Activated CD8-positive, alpha-beta T cell treated with anti-CD3 and anti-CD28 coated beads for 36 hours (primary cell): ENCODE data around the gene CDH23. TPM values are rescaled to one million over a fixed set of nuclear protein-coding genes. Genes with fewer than 3 reads are reported as not detected.

ENCODE experiments used
- ATAC-seq: fragments of 200-7000 bp; cut with Tn5 transposase; one replicate; pipeline ENCODE4 v1.10.0; 2021; ENCODE audit warnings: mild to moderate bottlenecking, moderate library complexity
- CTCF ChIA-PET: fragments of 350-600 bp; sonication (Branson Sonifier 250); formaldehyde crosslinking; loops from one replicate; lab custom pipeline; 2021; ENCODE audit warnings: antibody characterized with exemption; lab: Charles Lee
- POLR2A ChIA-PET: fragments of 350-600 bp; sonication (Branson Sonifier 250); formaldehyde crosslinking; loops from one replicate; lab custom pipeline; 2021; ENCODE audit warnings: antibody characterized with exemption; lab: Charles Lee
- DNase-seq: peaks from one replicate; pipeline ENCODE4 v3.0.0-alpha.2; 2020
- H3K27ac Mint-ChIP-seq: one replicate; pipeline ENCODE4 v1.8.0; 2021; ENCODE audit warnings: mild to moderate bottlenecking, mixed read lengths
- H3K27me3 Mint-ChIP-seq: one replicate; pipeline ENCODE4 v1.8.0; 2021; ENCODE audit warnings: mixed read lengths
- H3K36me3 Mint-ChIP-seq: one replicate; pipeline ENCODE4 v1.8.0; 2021; ENCODE audit warnings: low read depth, mixed read lengths
- H3K4me1 Mint-ChIP-seq: one replicate; pipeline ENCODE4 v1.8.0; 2021; ENCODE audit warnings: low read depth, mixed read lengths
- H3K4me3 Mint-ChIP-seq: one replicate; pipeline ENCODE4 v1.8.0; 2021; ENCODE audit warnings: mild to moderate bottlenecking, moderate library complexity, mixed read lengths
- H3K9me3 Mint-ChIP-seq: one replicate; pipeline ENCODE4 v1.8.0; 2021; ENCODE audit warnings: mixed read lengths
- intact Hi-C: fragments of 100-400 bp; cut with micrococcal nuclease; formaldehyde crosslinking; loops from one replicate; pipeline ENCODE4 v1.10.0; 2022
- total RNA-seq, 2 experiments: library from RNA; stranded (reverse); gene quantifications; one replicate each; pipeline ENCODE4 v1.2.3, GENCODE V29; 2021
- TF ChIP-seq, protein P1 (sequence below): fragments of 200-600 bp; IDR thresholded peaks from one replicate; pipeline ENCODE4 v1.8.0; 2022; ENCODE audit warnings: antibody characterized with exemption, mild to moderate bottlenecking

Gene CDH23
- total RNA-seq, 2 experiments from 2014 or later = 2.4 to 2.7 TPM

DNA sequence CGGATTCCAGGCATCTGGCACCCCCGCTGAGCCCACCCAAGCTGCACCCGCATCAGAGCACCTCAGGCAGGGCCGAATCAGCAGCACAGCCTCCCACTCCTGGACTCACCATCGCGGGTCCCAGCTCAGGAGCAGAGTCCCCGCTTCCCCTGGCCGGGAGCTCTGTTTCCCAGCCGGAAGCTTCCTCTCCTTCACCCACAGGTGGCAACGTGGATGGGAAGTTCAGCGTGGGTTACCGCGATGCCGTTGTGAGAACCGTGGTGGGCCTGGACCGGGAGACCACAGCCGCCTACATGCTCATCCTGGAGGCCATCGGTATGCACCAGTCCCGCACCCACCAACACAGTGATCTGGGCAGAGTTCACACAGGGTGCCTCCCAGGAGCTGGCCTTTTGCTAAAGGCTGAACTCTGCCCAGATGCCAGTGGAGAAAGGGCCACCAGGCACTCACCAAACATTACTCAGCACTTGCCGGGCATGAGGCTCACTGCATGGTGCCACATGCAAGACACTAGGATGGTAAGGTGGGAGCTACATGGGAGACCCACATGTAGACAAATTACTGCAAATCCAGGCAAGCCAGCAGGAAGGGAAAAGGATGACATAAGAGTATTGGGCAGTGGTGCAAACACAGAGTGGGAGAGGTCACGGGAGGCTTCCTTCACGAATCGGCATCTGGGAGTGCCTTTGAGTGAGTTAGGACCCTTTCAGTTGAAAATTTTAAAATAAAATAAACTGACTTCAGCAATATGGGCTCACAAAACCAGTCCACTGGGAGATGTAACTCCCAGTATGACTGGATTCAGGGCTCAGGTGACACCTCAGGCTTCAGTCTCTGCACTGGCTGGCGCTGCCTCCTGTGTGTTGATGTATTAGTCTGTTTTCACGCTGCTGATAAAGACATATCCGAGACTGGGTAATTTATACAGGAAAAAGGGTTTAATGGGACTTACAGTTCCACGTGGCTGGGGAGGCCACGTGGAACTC, 312.5 kb downstream of the CDH23 start:
- H3K27me3 Mint-ChIP-seq = no peaks in the 10 kb centered on the region
- no peak for ATAC-seq
- no peak overlapping the region for H3K27ac Mint-ChIP-seq
- no peaks in the 10 kb centered on the region for H3K9me3 Mint-ChIP-seq
- CTCF ChIA-PET = interaction anchor here (0.6 to 12.4 kb wide), 45 partner anchors 8 to 397 kb away, joined by 3 to 189 read pairs (median 6); partner anchors contain the start of genes C10orf105, PSAP and VSIR
- no peak overlapping the region for H3K4me3 Mint-ChIP-seq
- intact Hi-C loops = loop anchor here (10.0 kb wide), 1 partner anchor 324 kb away; no protein-coding TSS in a partner anchor
- DNase-seq = no peak
- H3K4me1 Mint-ChIP-seq = peaks cover 49% of the 10 kb centered on the region
- TF ChIP-seq, protein P1, sequence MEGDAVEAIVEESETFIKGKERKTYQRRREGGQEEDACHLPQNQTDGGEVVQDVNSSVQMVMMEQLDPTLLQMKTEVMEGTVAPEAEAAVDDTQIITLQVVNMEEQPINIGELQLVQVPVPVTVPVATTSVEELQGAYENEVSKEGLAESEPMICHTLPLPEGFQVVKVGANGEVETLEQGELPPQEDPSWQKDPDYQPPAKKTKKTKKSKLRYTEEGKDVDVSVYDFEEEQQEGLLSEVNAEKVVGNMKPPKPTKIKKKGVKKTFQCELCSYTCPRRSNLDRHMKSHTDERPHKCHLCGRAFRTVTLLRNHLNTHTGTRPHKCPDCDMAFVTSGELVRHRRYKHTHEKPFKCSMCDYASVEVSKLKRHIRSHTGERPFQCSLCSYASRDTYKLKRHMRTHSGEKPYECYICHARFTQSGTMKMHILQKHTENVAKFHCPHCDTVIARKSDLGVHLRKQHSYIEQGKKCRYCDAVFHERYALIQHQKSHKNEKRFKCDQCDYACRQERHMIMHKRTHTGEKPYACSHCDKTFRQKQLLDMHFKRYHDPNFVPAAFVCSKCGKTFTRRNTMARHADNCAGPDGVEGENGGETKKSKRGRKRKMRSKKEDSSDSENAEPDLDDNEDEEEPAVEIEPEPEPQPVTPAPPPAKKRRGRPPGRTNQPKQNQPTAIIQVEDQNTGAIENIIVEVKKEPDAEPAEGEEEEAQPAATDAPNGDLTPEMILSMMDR = no peak
- POLR2A ChIA-PET = interaction anchor here (1.1 to 1.4 kb wide), 3 partner anchors 10 to 49 kb away, joined by 3 read pairs; no protein-coding TSS in a partner anchor
- no peaks in the 10 kb centered on the region for H3K36me3 Mint-ChIP-seq

DNA sequence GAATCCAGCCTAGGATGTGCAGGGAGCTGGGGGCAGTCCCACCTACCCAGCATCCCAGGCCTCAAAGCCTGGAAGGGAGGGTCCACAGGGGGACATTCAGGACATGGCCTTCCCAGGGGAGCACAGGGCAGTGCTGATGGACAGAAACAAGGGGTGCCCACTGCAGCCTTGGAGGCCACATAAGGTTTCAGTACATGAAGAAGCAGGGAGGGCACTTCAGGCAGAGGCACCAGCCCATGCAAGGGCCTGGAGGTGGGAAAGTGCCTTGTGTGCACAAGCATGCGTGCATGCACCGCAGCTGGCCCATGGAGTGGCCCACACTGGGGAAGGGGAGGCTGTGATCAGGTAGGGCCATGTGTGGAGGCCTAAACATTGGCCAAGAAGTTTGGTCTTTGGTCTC, 313.8 kb downstream of the CDH23 start:
- Mint-ChIP-seq H3K4me3 (no peak overlapping the region), H3K4me1 (peaks cover 62% of the 10 kb centered on the region), H3K27me3 (no peaks in the 10 kb centered on the region), H3K36me3 (no peaks in the 10 kb centered on the region), H3K9me3 (no peaks in the 10 kb centered on the region), H3K27ac (no peak overlapping the region)
- no peak for ATAC-seq
- TF ChIP-seq, protein P1 = no peak
- intact Hi-C loops = no loop called here
- DNase-seq = no peak
- ChIA-PET POLR2A (interaction anchor here (0.9 to 2.9 kb wide), 2 partner anchors 62 to 65 kb away, joined by 3 to 15 read pairs; partner anchors contain the start of gene VSIR), CTCF (interaction anchor here (2.0 to 12.4 kb wide), 3 partner anchors 15 to 63 kb away, joined by 11 to 189 read pairs (median 57); partner anchors contain the start of gene VSIR)

DNA sequence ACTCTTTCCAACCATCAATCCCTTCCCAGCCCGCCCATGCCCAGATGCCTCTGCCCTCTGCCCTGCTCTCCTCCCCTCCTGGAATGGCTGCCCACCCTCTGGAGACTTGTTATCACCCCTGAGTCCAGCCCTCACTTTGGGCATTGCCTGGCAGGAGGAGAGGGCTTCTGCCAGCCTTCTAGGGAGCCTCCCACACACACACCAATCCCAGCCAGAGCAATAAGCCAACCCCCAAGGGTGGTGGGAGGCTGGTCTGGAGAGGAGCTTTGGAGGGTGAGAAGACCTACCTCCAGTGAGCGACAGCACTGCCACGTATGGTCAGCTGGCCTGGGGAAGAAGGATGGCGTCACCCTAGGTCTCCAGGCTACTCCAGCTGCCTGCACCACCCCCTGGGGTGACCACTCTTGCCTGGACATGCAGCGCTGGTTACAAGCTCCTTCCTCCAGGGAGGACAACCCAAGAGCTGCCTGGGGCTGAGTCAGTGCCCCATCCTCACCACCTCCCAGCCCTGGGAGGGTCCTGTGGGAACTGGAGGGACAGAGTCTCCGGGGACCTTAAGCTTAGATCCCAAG, 314.4 kb downstream of the CDH23 start:
- TF ChIP-seq, protein P1 = no peak
- no peak for DNase-seq
- ChIA-PET CTCF (interaction anchor here (0.8 to 12.4 kb wide), 9 partner anchors 14 to 397 kb away, joined by 3 to 189 read pairs (median 4); partner anchors contain the start of gene VSIR), POLR2A (interaction anchor here (0.9 to 7.5 kb wide), 3 partner anchors 14 to 64 kb away, joined by 3 to 65 read pairs (median 15); partner anchors contain the start of gene VSIR)
- Mint-ChIP-seq H3K27me3 (no peaks in the 10 kb centered on the region), H3K36me3 (no peaks in the 10 kb centered on the region), H3K9me3 (no peaks in the 10 kb centered on the region), H3K27ac (peak overlapping the region; percentile 96), H3K4me1 (peaks cover 67% of the 10 kb centered on the region), H3K4me3 (no peak overlapping the region)
- intact Hi-C loops = no loop called here
- no peak for ATAC-seq

DNA sequence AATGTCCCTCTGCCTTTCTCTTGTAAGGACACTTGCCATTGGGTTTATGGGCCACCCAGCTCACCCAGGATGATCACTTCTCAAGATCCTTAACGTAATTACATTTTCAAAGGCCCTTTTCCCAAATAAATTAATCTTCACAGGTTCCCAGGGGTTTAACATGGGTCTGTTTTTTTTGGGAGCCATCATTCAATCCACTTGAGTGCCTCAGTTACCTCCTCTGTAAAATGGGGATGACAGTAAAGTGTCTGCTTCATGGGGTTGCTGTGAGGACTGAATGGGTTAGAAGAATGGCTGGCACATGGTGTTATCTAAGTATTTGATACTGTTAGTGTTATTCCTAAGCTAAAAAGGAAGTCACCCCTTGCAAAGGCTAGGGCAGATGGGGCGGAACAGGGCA, 315.4 kb downstream of the CDH23 start:
- H3K4me3 Mint-ChIP-seq = peak overlapping the region; percentile 70
- intact Hi-C loops = no loop called here
- POLR2A ChIA-PET = interaction anchor here (0.6 to 7.5 kb wide), 9 partner anchors 8 to 100 kb away, joined by 3 to 65 read pairs (median 6); partner anchors contain the start of gene VSIR
- TF ChIP-seq, protein P1 = no peak
- ATAC-seq (no peak), DNase-seq (no peak)
- H3K27me3 Mint-ChIP-seq = no peaks in the 10 kb centered on the region
- CTCF ChIA-PET = interaction anchor here (0.9 to 12.4 kb wide), 8 partner anchors 13 to 398 kb away, joined by 3 to 189 read pairs (median 6); partner anchors contain the start of gene VSIR
- H3K27ac Mint-ChIP-seq = peak overlapping the region; percentile 96
- no peaks in the 10 kb centered on the region for H3K36me3 Mint-ChIP-seq
- peaks cover 69% of the 10 kb centered on the region for H3K4me1 Mint-ChIP-seq
- no peaks in the 10 kb centered on the region for H3K9me3 Mint-ChIP-seq
